NCI-H2107 (cell line): ENCODE results near the gene BHLHE23.

ENCODE experiments used
- DNase-seq: peaks from one replicate; lab custom pipeline; 2025; lab: John Stamatoyannopoulos, UW

BHLHE23 gene

DNA sequence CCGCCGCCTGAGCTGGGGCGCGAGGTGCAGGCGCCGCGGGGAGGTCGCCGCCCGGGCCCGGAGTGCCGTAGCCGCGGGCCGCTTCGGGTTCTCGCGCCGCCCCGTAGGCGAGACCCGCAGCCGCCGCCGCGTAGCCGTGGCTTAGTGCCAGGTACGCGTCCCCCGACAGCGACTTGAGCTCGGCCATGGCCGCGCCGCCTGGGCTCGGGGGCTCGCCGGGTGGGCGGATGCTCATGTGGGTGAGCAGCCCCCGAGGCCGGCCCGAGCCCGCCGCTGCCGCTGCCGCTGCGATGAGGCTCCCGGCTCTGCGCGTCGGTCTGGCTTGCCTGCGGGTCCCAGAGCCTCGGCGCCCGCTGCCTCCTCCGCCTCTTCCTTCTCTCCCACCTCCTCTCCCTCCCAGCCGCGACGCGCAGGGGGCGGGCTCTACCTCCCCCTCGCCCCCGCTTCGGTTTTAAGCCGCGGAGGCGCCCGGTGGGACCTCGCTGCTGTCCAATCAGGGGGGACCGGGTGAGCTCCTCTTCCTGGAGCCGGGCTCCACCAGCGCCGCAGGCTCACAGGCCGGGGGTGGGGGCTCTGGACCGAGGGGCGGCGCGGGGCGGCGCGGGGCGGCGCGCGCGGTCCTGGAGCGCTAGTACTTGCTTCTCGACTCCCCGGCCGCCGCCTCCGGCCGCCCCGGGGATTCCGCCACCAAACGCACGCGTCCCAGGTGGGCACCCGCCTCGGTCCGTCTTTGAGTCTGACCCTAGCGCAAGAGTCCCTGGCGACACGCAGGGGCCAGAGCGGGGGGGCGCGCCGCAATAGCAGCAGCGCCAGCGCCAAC lies at the start of gene BHLHE23:
Gene BHLHE23, minus strand, starts transcription at position 425 of the 820 bp plus-strand sequence. Its CDS starts 190 bp downstream, at position 235.
- no peak for DNase-seq

DNA sequence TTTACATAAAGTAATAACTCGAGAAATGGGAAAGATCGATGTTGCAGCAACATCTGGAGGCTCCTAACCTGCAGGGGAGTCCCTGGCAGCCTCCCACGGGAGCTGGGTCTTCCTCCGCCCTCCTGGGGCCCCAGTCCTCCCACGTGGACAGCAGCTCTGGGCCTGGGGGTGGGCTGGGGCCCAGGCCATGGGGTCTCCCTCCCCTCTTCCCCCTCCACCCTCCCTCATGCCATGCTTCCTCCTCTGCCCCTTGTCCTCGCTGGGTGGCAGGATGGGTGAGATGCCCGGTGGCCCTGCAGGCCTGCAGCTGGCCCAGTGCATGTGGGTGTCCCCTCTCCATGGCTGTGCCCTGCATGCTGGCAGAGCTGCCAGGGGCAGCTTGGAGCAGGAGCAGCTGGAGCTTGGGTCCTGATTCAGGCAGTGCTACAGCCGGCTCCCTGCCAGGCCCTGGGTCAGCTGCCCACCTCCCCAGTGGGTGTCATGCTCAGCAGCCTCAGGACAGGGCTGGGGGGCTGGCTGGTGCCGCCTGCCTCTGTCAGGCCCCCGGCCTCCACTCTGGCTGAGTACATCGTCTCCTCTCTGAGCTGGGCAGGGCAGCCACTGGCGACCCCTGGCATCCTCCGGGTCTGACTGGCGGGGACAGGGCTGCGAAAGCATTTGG lies 48.9 kb upstream of the BHLHE23 start:
- DNase-seq = no peak

- no peak for DNase-seq
Observed at GRCh38 chr20:63054681-63055240, 48.0 kb upstream of the BHLHE23 start.

- no peak for DNase-seq
Observed at GRCh38 chr20:63054103-63054474, 47.3 kb upstream of the BHLHE23 start.

DNA sequence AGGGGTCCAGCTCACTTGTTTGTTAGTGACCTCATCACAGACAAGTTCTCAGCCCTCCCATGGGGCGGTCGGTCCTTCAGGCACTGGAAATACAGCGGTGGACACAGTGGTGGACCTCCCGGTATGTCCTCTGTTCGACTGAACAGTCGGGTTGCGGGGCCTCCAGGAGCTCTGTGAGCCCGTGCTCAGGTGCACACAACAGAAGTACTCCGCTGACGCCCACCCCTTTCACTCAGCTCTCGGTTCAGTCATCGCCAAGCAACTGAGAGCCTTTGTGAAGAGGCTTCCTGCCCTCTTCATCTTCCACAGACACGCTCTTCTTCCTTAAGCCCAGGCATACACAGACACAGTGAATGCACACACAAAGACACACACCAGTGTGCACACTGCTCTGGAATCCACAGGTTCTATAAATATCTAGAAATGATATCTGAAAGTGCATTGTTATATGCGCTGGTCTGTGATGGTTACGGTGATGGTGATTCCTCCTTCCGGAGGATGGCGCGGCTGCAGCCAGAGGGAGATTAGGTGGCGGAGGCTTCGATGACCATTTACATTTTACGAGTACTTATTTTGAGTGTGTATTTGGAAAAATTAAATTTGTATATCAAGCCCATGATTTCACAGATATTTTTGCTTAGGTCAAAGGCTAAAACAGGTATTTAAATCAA lies 46.8 kb upstream of the BHLHE23 start:
- DNase-seq = no peak

DNA sequence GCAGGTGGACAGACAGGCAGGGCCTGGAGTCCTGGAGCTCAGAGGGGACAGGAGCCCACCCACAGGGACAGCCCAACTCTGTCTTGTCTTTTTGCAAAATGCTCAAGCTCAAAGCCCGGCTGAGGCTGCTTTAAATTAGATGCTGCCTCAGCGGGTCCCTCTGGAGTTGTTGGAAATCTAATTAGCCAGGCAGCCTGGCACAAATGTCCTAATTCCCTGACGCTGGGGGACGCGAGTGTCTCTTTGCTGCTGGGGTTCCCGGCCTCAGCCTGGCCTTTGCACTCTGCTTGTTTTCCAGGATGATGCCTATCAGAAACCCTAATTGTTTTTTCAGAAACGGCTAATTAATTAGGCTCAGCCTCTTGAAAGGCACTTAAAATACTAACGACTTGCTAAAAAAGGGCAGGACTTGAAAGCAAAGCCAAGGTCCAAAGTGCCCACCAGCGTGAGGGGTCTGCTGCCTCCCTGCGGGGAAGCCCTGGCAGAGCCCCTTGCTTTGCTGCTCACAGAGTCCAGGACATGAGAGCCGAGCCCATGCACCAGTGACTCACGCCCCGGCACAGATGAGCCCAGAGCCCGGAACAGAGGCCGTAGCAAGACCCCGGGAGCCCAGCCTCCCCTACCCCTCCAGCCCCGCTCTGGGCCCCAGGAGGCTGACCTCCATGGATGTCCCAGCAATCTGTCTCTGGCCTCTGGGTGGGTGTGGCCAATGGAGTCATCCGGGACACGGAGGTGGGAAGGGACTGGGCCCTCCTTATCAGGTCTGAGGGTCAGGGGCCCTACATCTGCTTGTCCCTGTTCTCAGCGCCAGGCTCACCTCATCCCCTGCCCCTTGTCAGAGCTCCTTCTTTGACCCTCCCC lies 46.0 kb upstream of the BHLHE23 start:
- no peak for DNase-seq

DNA sequence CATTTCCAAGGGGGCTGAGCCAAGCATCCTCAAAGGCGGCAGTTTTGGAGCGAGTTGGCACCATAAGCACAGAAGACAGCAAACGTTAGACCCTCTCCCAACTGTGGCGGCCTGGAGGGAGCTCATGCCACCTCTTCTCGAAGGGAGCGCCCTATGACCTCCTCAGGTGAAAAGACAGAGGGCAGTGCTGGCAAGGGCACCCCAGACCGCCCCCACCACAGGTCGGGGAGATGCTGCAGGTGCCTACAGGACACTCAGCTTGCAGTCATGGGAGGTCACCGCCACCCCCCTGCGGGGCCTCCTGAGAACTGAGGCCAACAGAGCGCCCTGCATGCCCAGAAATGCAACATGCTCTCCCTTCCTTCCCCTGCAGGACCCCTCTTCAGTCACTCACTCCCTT lies 45.1 kb upstream of the BHLHE23 start:
- no peak for DNase-seq

- DNase-seq = no peak
Observed at GRCh38 chr20:63051186-63051860, 44.6 kb upstream of the BHLHE23 start.

DNA sequence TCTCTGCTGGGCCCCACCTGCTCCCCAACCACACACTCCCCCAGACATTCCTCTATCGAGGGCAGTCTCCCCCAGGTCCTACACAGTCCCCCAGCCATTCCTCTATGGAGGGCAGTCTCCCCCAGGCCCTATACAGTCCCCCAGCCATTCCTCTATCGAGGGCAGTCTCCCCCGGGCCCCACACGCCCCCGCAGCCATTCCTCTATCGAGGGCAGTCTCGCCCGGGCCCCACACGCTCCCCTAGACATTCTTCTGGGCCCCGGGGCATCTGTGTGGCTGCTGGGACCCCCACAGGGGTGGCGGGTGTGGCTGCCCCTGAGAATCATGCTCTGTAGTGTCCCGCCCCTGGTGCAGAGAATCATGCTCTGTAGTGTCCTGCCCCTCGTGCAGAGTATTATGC lies 43.6 kb upstream of the BHLHE23 start:
- no peak for DNase-seq

DNA sequence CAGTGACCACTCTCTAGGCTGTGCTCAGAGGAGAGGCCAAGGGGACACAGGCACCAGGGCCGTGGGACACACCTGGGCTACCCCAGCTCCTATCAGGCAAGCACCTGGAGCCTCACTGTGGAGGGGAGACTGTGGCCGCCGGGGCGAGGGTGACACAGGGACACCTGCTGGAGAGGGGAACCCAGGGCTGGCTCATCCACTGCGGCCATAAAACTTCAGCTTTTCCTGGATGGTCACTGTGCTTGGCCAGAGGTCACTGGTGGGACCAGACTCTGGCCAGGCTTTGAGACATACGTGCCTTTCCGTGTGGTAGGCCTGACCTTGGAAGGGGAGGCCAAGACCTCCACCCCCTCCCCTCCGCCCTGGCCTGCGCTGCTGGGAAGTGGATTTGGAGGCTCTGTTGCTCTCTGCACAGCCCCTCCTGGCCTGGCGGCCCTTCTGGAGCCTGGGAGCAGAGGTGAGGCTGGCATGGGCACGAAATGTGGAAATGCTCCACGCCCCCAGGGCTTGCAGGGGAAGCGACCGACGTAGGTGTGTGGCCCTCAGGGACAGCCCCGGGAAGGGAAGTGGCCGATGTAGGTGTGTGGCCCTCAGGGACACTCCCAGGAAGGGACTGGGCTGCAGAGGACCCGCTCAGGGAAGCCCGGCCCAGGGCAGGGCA lies 42.9 kb upstream of the BHLHE23 start:
- DNase-seq = no peak

DNA sequence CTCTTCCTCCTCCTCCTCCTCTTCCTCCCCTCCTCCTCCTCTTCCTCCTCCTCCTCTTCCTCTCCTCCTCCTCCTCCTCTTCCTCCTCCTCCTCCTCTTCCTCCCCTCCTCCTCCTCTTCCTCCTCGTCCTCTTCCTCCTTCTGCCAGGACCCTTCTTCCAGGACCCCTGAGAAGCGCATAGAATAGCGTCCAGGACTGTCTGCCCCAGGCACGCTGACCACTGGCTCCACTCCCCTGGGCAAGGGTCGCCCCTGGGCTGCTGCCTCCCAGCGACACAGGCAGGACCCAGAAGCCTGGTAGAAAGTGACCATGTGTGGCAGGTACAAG lies 42.4 kb upstream of the BHLHE23 start:
- no peak for DNase-seq

DNA sequence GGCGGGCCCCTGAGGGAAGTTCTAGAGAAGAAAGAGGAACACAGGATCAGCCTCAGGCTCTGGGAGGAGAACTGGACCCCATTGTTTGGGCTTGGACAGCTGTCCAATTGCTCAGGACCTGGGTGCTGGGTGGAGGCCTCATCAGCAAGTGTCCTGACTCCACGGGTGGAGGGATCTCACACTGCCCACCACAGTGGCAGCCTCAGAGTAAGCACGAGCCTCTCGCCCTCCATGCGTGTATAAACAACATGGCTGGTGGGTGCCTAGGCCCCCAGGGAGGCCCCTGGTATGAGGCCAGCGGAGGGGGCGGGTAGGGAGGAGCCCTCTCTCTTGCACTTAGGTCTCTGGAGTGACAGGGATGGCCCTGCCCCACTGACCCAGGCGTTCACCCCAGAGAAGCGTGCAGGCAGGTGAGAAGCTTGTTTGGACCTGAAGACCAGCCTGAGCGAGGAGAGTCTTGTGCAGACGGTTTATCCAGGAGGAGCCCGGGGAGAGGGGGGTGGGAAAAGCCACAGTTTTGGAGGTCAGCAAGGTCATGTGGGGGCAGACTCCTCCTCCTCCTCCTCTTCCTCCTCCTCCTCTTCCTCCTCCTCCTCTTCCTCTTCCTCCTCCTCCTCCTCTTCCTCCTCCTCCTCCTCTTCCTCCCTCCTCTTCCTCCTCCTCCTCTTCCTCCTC lies 41.9 kb upstream of the BHLHE23 start:
- no peak for DNase-seq

DNA sequence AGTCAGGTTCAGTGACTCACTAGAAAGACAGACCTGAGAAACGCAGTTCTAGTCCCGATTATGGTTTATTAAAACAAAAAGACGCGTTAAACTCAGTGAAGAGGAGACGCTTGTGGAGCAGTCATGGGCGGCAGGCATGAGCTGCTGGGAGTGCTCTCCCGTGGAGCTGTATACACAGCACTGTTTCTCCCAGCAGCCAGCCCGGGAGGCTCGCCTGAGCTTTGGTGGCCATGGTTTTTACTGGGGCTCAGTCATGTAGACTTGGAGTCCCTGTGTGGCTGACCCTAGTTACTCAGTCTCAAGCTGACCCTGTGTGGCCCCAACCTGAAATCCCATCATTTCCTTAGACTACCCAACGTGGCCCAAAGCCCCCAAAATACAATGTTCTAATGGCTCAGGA lies 41.2 kb upstream of the BHLHE23 start:
- DNase-seq = no peak

DNA sequence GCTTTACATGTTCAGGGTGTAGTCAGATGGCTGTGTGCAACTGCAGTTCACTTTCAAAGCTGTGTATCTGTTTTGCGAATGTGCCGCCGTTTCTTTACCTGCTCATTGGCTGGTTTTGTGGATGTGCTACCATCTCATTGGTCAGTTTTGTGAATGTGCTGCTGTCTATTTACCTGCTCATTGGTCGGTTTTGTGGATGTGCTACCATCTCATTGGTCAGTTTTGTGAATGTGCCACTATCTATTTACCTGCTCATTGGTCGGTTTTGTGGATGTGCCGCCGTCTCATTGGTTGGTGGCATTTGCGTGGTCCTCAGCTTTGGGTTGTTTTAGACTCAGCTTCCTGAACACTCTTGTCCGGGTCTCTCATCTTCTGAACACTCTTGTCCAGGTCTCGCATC lies 40.5 kb upstream of the BHLHE23 start:
- DNase-seq = no peak

DNA sequence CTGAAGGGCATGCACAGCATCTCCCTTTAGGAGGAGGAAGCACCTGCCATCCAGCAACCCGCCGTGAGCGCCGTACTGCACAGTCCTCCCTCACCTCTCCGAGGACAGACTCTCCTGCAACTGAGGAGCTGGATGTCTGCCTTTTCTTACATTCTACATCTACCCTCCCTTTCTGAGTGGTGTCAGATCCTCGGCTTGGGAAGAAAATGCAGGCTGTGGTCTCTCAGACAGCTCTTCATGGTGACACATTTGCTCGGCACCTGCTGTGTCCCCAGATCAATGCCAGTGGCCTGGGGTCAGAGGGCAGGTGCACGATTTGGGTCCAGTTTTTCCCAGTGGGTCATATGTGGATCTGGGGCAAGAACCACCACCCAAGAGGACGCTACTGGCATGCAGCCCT lies 40.1 kb upstream of the BHLHE23 start:
- DNase-seq = no peak

DNA sequence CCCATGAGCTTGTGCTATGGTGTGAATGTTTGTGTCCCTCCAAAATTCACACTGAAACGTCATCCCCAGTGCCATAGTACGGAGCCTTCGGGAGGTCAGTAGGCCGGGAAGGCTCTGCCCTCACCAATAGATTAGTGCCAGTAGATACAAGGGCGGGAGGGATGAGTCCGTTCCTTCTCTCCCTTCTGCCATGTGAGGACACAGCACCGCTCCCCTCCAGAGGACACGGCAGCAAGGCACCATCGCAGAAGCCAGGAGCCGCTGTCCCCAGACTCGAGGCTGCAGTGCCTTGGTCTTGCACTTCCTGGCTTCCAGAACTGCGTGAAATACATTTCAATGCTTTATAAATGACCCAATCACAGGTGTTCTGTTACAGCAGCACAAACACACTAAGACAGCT lies 39.2 kb upstream of the BHLHE23 start:
- DNase-seq = no peak

GRCh38 chr20:63045401-63045800 lies 38.6 kb upstream of the BHLHE23 start:
- no peak for DNase-seq

GRCh38 chr20:63044605-63045004 lies 37.8 kb upstream of the BHLHE23 start:
- DNase-seq = no peak

GRCh38 chr20:63044204-63044600 lies 37.4 kb upstream of the BHLHE23 start:
- DNase-seq = no peak
